ENCODE measurements around the gene SEMA5A.

Gene SEMA5A

DNA sequence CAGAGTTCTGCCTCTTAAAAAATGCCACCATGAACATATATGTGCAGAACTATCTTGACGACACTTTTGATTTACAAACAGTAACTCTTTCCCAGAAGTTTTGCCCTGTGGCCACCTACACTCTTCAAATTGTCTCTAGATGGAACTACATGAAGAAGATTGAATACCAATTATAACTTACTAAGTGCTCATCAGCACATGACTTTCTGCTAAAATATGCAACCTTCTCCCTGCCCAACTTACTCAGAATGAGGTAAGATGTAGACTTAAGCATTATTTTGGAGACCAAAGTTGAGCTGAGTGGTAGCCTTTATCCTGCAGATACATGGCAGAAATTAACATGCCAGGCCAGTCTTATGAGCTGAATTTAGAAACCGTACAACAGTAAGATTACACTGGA is 105.4 kb downstream of the SEMA5A start:
- H3K27me3 Mint-ChIP-seq, result no peaks in the 10 kb centered on the region
- H3K9me3 Mint-ChIP-seq, result peaks cover 32% of the 10 kb centered on the region
- no peak overlapping the region for H3K4me3 Mint-ChIP-seq
- no peak overlapping the region for H3K27ac Mint-ChIP-seq
- H3K4me1 Mint-ChIP-seq (ENCODE audit: low read depth), result peaks cover 12% of the 10 kb centered on the region
- intact Hi-C loops (cut with micrococcal nuclease), result no loop called here
- H3K36me3 Mint-ChIP-seq (ENCODE audit: low read depth), result no peaks in the 10 kb centered on the region

DNA sequence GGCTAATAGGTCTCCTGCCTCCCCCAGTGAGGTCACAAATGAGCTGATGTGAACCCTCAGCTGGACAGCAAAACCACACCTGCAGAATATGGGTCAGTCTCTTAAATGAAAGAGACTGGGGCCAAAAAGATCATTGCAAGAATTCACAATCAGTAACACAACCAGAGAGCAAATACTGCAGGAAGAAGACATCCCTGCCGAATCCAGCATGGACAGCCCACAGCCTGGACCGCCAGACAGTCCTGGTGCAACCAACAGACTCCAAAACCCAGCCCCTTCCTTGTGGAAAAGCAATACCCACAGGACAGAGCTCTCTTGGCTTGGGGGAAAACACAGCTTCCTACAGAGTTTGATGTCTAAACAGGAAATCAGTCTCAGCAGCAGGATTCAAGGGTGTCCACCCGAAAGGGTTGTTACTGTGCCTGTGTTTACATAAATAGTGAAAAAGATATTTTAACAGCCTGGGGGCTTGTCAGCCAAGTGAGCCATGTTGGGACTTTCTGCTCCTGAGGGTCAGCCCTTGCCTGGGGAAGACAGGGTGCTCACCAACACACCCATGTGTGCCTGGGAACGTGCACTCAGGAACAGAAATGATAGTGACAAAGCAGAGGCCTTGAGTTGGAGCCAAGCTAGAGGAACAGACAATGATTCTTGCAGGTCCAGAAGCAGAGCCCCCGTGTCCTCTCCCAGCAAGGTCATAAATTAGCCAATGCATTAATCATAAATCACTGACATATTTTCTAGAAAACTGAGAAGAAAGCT is 106.2 kb downstream of the SEMA5A start:
- H3K27me3 Mint-ChIP-seq, result no peaks in the 10 kb centered on the region
- intact Hi-C loops (cut with micrococcal nuclease), result no loop called here

DNA sequence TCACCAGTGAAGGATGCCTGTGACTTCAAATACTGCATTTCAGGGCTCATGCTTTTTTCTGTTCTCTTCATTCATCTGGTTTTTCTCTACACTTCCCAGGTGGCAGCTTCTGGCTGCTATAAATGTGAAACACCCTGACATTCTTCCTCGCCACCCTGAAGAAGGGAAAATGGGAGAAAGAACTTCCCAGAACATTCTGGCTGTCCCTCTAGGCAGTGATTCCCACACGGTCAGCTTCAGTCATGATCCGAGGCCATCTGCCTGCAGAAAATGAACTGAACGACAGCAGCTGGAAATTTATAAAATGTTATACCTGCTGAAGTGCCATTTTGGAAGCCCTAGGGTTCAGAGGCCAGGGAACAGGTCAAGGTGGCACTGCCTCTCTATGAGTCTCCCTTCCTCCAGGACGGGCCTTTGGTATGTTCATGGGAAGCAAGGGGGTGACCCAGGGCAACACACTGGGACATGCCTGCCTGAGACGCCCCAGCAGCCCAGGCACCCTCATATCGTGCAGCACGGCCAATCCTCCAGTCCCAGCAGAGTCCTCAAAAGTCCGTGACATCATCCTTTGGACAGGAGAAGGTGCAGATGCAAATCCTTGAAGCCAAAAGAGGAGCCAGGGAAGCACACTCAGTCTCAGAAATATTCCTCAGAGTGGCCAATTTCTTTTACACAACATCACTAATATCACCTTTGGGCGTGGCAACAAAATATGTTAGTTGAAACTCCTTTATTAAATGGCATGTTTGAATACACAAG is 107.1 kb downstream of the SEMA5A start:
- no peaks in the 10 kb centered on the region for H3K36me3 Mint-ChIP-seq (ENCODE audit: low read depth)
- H3K27ac Mint-ChIP-seq, result no peak overlapping the region
- intact Hi-C loops (cut with micrococcal nuclease), result no loop called here
- H3K4me1 Mint-ChIP-seq (ENCODE audit: low read depth), result peaks cover 12% of the 10 kb centered on the region
- no peak overlapping the region for H3K4me3 Mint-ChIP-seq
- H3K9me3 Mint-ChIP-seq, result peaks cover 24% of the 10 kb centered on the region
- H3K27me3 Mint-ChIP-seq, result no peaks in the 10 kb centered on the region

More for the DNA sequence above, 106.2 kb downstream of the SEMA5A start:
- no peaks in the 10 kb centered on the region for H3K36me3 Mint-ChIP-seq (ENCODE audit: low read depth)
- no peak overlapping the region for H3K27ac Mint-ChIP-seq
- peaks cover 12% of the 10 kb centered on the region for H3K4me1 Mint-ChIP-seq (ENCODE audit: low read depth)
- peaks cover 30% of the 10 kb centered on the region for H3K9me3 Mint-ChIP-seq
- H3K4me3 Mint-ChIP-seq, result no peak overlapping the region

DNA sequence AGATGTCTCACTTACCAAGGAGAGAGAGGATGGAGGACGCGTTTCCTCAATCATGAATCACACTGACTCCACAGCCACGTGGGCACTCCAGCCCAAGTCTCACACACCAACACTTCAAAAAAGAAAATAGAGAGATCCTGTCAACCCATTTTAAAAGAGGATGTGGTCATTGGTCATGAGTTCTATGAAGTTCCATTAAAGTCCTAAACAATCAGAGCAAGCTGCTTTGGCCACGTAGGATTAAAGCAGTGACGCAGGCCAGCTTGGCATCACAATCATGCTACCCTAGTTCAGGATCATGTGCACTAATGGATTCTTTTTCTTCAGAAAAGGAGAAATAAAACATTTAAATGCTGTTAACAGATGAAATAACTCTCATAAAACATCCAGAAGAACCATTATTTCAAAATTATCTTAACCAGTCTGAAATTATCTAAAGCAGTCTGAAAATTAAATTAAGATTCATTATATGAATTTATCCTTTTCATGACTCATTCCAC is 108.1 kb downstream of the SEMA5A start:
- intact Hi-C loops (cut with micrococcal nuclease), result no loop called here
- Mint-ChIP-seq H3K27me3 (no peaks in the 10 kb centered on the region), H3K4me1 (ENCODE audit: low read depth) (peaks cover 12% of the 10 kb centered on the region), H3K27ac (no peak overlapping the region), H3K4me3 (no peak overlapping the region), H3K9me3 (peaks cover 17% of the 10 kb centered on the region), H3K36me3 (ENCODE audit: low read depth) (no peaks in the 10 kb centered on the region)

DNA sequence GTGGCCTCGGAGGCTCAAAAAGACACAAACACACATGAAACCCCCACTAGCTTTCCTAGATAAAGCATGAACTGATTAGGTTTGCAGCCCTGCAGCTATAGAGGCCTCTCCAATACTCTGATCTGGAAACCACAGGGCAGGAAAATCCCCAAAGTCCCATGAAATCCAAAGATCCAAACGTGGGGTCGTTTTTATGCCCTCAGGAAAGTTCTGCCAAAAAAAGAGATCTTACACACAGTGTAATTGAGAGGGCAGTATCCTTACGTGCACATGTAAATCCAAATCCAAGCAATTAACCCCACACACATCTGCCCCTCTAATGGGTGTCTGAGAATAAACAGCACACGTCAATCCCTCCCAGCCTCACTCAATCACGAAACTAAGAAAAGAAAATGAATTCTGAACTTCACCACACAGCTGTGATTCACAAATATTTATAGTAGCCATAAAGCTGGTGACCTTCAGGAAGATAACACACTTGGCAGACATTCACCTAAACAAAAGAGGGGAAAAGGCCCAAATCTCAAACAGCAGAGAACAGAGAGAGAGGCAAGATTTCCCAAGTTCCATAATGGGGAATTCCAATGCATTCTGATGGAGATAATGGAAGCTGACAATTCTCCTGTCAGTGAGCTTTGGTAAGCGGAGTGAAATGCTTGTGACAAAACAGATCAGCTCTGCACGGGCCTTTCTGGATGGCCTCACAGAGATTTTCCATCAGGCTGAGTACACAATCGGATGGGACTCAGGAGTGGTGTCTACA is 114.2 kb downstream of the SEMA5A start:
- H3K27ac Mint-ChIP-seq, result no peak overlapping the region

DNA sequence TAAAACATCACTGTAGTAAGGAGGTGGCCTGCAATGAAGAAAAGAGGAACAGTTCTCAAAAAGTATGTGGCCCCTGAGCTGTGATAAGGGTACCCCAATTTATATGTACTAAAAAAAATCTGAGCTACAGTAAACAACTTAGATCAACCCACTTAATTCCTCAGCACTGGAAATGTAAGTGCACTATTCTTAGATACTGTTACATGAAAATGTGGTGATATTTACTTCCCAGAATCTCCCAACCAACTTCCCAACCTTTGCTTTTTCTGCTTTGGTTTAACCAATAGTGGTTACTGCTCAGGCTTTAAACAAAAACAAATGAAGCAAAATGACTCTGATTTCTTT is 114.8 kb downstream of the SEMA5A start:
- no peak overlapping the region for H3K4me3 Mint-ChIP-seq
- no peaks in the 10 kb centered on the region for H3K9me3 Mint-ChIP-seq
- H3K27ac Mint-ChIP-seq, result no peak overlapping the region
- no peaks in the 10 kb centered on the region for H3K27me3 Mint-ChIP-seq
- no peaks in the 10 kb centered on the region for H3K4me1 Mint-ChIP-seq (ENCODE audit: low read depth)
- no peaks in the 10 kb centered on the region for H3K36me3 Mint-ChIP-seq (ENCODE audit: low read depth)
- intact Hi-C loops (cut with micrococcal nuclease), result no loop called here

More for the DNA sequence above, 114.2 kb downstream of the SEMA5A start:
- intact Hi-C loops (cut with micrococcal nuclease), result no loop called here
- Mint-ChIP-seq H3K4me1 (ENCODE audit: low read depth) (peaks cover under 1% of the 10 kb centered on the region), H3K27me3 (no peaks in the 10 kb centered on the region), H3K36me3 (ENCODE audit: low read depth) (no peaks in the 10 kb centered on the region), H3K4me3 (no peak overlapping the region), H3K9me3 (no peaks in the 10 kb centered on the region)

DNA sequence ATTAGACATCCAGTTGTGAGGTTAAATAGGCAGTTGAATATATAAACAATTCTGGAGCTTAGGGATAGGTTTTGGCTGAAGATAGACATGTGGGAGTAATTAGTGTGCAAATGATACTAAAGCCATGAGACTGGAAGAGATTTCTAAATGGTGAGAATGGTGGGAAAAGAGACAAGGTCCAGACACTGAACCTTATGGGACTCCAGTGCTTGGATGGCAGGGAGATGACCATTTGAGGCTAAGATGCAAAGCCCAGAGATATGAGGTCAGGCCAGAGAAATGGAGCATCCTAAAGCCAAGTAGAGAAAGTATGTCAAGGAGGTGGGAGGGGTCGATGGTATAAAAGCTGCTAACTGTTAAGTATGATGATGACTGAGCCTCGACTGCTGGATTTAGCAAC is 115.6 kb downstream of the SEMA5A start:
- Mint-ChIP-seq H3K27me3 (no peaks in the 10 kb centered on the region), H3K4me3 (no peak overlapping the region), H3K4me1 (ENCODE audit: low read depth) (no peaks in the 10 kb centered on the region), H3K27ac (no peak overlapping the region), H3K36me3 (ENCODE audit: low read depth) (no peaks in the 10 kb centered on the region), H3K9me3 (no peaks in the 10 kb centered on the region)
- intact Hi-C loops (cut with micrococcal nuclease), result no loop called here

DNA sequence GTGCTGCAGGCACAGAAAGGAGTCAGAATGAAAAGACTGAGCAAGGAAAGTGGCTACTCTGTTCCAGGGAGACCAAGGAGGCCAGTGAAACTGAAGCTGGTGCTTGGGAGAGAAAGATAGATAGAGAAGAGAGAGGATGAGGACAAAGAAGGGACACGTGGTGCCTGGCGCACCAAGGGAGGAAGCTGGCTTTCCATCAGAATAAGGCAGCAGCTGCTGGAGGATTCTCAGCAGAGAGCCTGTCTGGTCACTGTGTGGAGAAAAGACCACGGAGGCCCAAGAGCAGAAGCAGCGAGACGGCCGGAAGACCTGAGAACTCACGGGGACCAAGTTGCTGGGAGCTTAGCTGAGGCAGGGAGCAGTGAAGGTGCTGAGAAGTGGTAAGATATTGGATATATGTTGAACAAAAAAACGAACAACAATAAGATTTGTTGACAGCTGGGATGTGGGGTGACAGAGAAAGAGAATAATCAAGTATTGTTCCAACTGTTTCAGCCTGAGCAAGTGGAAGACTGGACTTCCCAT is 116.1 kb downstream of the SEMA5A start:
- H3K4me1 Mint-ChIP-seq (ENCODE audit: low read depth), result no peaks in the 10 kb centered on the region
- no peaks in the 10 kb centered on the region for H3K27me3 Mint-ChIP-seq
- H3K9me3 Mint-ChIP-seq, result no peaks in the 10 kb centered on the region
- intact Hi-C loops (cut with micrococcal nuclease), result no loop called here
- H3K4me3 Mint-ChIP-seq, result no peak overlapping the region
- no peaks in the 10 kb centered on the region for H3K36me3 Mint-ChIP-seq (ENCODE audit: low read depth)
- H3K27ac Mint-ChIP-seq, result no peak overlapping the region

DNA sequence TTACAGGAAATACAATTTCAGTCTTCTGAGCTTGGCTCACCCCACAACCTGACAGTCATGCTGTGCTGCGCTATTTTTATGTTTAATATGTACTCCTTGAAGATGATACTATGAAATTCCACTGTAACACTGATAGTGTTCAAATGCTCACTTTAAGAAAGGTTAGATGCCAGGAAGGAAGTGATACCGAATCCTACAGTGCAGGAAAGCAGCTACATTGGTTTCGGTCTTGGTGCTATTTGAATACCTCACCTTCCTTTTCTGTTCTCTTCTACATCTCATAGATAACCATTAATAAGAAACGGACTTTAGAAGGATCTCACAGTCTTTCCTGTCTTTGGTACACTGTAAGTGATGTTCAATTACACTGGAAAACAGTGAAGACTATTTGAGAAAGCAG is 117.6 kb downstream of the SEMA5A start:
- intact Hi-C loops (cut with micrococcal nuclease), result no loop called here
- Mint-ChIP-seq H3K9me3 (no peaks in the 10 kb centered on the region), H3K4me1 (ENCODE audit: low read depth) (no peaks in the 10 kb centered on the region), H3K4me3 (no peak overlapping the region), H3K27ac (no peak overlapping the region), H3K36me3 (ENCODE audit: low read depth) (no peaks in the 10 kb centered on the region), H3K27me3 (no peaks in the 10 kb centered on the region)

DNA sequence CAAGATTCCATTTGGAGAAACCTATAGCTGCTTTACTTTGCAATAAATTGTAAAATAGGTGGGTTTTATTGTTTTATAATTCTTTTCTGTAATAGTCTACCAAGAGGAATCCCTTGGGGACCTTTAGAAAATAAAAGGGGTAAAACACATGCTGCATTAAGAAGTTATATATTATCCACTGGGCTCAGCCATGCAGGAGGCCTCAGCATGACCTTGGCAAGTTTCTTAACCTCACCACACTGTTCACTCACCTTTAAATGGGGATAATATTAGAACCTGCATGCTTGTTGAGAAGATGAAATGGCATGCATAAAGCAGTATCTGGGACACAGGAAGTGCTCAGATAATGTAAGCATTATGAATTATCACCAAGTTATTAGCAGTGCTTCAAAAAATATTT is 120.2 kb downstream of the SEMA5A start:
- no peak overlapping the region for H3K4me3 Mint-ChIP-seq
- no peaks in the 10 kb centered on the region for H3K36me3 Mint-ChIP-seq (ENCODE audit: low read depth)
- no peaks in the 10 kb centered on the region for H3K27me3 Mint-ChIP-seq
- no peak overlapping the region for H3K27ac Mint-ChIP-seq
- H3K9me3 Mint-ChIP-seq, result no peaks in the 10 kb centered on the region
- no peaks in the 10 kb centered on the region for H3K4me1 Mint-ChIP-seq (ENCODE audit: low read depth)
- intact Hi-C loops (cut with micrococcal nuclease), result no loop called here

DNA sequence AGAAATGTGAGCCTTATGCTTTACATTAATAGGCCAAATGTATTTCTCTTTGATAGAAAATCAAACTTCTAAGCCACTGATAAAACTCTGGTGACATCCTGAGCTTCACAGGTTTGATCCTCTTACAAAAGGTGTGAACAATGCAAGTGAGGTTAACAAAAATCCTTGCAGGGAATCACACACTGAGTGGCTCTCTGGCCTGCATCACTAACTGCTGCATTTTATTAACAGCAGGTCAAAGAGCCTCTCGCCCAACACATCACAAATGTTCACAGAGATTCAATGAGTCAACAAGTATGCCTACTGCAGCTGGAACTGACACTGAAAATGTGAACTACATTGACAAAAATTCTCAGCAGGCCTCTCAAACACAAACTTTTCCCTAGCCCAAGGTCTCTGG is 122.3 kb downstream of the SEMA5A start:
- Mint-ChIP-seq H3K4me1 (ENCODE audit: low read depth) (no peaks in the 10 kb centered on the region), H3K36me3 (ENCODE audit: low read depth) (no peaks in the 10 kb centered on the region), H3K4me3 (no peak overlapping the region), H3K9me3 (peaks cover 12% of the 10 kb centered on the region), H3K27me3 (no peaks in the 10 kb centered on the region), H3K27ac (no peak overlapping the region)
- intact Hi-C loops (cut with micrococcal nuclease), result no loop called here

DNA sequence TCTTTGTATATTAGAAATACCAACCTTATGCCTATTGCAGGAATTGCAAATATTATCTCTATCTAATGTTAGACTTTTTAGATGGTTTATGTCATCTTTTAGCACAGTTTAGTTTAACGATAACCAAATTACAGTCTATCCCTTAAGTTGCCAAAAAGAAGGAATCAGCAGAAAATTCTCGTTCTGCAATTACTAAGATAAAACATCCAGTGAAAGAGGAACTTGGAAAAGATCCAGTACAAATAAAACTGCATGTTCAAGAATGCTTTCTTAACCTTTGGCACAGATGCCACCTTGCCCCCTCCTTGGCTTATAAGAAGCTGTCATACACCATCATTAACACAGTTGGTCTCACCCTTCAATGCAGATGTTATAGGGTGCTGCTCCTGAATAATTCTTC is 124.0 kb downstream of the SEMA5A start:
- H3K27me3 Mint-ChIP-seq, result no peaks in the 10 kb centered on the region
- H3K4me3 Mint-ChIP-seq, result no peak overlapping the region
- peaks cover 16% of the 10 kb centered on the region for H3K9me3 Mint-ChIP-seq
- no peaks in the 10 kb centered on the region for H3K4me1 Mint-ChIP-seq (ENCODE audit: low read depth)
- intact Hi-C loops (cut with micrococcal nuclease), result no loop called here
- no peak overlapping the region for H3K27ac Mint-ChIP-seq
- no peaks in the 10 kb centered on the region for H3K36me3 Mint-ChIP-seq (ENCODE audit: low read depth)

DNA sequence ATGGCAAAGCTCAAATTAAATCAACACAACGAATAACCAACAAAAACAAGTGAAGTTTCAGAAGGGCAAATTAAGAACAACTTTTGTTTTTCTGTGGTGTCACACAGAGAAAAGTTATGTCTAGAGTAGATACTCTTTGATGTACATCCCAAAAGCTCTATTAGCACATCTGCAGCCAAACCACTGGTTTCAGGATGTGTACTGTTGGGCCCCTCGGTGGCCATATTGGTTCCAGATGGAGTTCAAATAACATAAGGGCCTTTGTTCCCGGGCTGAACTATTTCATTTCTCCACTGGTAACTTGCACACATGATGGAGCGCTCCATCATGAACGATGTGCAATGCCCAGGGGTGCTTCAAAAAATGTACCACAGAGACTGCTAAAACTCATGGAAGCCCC is 126.1 kb downstream of the SEMA5A start:
- Mint-ChIP-seq H3K9me3 (peaks cover 16% of the 10 kb centered on the region), H3K4me1 (ENCODE audit: low read depth) (no peaks in the 10 kb centered on the region), H3K27ac (no peak overlapping the region), H3K4me3 (no peak overlapping the region), H3K36me3 (ENCODE audit: low read depth) (no peaks in the 10 kb centered on the region), H3K27me3 (no peaks in the 10 kb centered on the region)
- intact Hi-C loops (cut with micrococcal nuclease), result no loop called here

DNA sequence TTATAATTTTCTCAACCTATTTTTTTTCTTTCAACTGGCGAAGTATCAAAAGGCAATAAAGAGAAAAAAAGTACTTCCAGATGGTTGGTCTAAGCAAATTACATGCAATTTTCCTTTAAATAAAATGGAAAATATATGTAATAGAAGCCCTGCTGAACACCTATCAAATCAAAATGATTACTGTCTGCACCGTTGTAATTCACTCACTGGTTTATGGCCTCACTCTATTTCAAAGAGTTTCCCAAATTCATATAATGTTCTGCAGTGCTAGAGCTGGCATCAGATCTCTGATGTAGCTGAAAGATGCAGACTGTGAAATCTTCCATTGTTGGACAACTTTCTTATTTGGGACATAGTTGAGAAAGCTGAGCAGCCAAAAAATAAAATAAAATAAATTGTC is 130.3 kb downstream of the SEMA5A start:
- Mint-ChIP-seq H3K27ac (no peak overlapping the region), H3K9me3 (peaks cover 16% of the 10 kb centered on the region), H3K36me3 (ENCODE audit: low read depth) (no peaks in the 10 kb centered on the region), H3K27me3 (no peaks in the 10 kb centered on the region), H3K4me1 (ENCODE audit: low read depth) (no peaks in the 10 kb centered on the region), H3K4me3 (no peak overlapping the region)
- intact Hi-C loops (cut with micrococcal nuclease), result no loop called here

All from dendritic cell treated with granulocyte-macrophage colony-stimulating factor and Interleukin-4, amounts not matched to agents 40 ng/mL and 50 ng/mL, for 4 days (primary cell).